Endothelial cell of umbilical vein (primary cell): Measurements from ENCODE around the gene CCR7. TPM values are rescaled to one million over a fixed set of nuclear protein-coding genes. Genes with fewer than 3 reads are reported as not detected.

Source experiments
- BruUV-seq: library from RNA; stranded (reverse); fragments of 400-500 nt; replicated peaks from 2 replicates; lab custom pipeline; 2021; lab: Mats Ljungman, UMichigan
- CTCF ChIA-PET: fragments of 300-600, 350-600 bp; sonication (Branson Sonifier 250); formaldehyde crosslinking; loops from one replicate; lab custom pipeline; 2021; ENCODE audit warnings: antibody characterized with exemption, inconsistent platforms; lab: Charles Lee
- POLR2A ChIA-PET: fragments of 300-600, 350-600 bp; sonication (Branson Sonifier 250); formaldehyde crosslinking; loops from one replicate; lab custom pipeline; 2021; ENCODE audit warnings: antibody characterized with exemption, inconsistent platforms; lab: Charles Lee
- DNase-seq: peaks from one replicate; pipeline ENCODE4 v3.0.0-alpha.2; 2011; ENCODE audit warnings: low read depth, low spot score
- FAIRE-seq: peaks from 2 replicates; lab custom pipeline; 2011; peaks lifted over from hg19 to GRCh38; lab: Jason Lieb, UNC
- H2AFZ ChIP-seq: 2 replicates; pipeline ENCODE4 v1.6.0; 2012; ENCODE audit warnings: low read depth, low read length, control low read depth, inconsistent platforms
- H3K27ac ChIP-seq: 2 replicates; pipeline ENCODE4 v1.5.1; 2011; ENCODE audit warnings: low read depth, mild to moderate bottlenecking, control low read depth, low read length, moderate library complexity; ENCODE audit not compliant: insufficient read depth
- H3K27me3 ChIP-seq, 2 experiments: 2 replicates each; pipeline versions ENCODE4 v1.6.0 to v1.6.1; 2011; ENCODE audit warnings: low read length in 2 of 2, mixed read lengths in 1 of 2; ENCODE audit not compliant: control insufficient read depth in 2 of 2, insufficient read depth in 2 of 2
- H3K36me3 ChIP-seq, 2 experiments: 2 replicates in 1 of 2; 3 replicates in 1 of 2; pipeline ENCODE4 v1.5.1; 2011; ENCODE audit warnings: low read length in 2 of 2, mild to moderate bottlenecking in 1 of 2, moderate library complexity in 1 of 2; ENCODE audit not compliant: control insufficient read depth in 2 of 2, insufficient read depth in 2 of 2; ENCODE audit errors: extremely low read depth in 1 of 2
- H3K4me1 ChIP-seq: 3 replicates; pipeline ENCODE4 v1.5.1; 2011; ENCODE audit warnings: mild to moderate bottlenecking, low read length; ENCODE audit not compliant: control insufficient read depth, insufficient read depth; ENCODE audit errors: extremely low read depth
- H3K4me2 ChIP-seq: 2 replicates; pipeline ENCODE4 v1.6.1; 2011; ENCODE audit warnings: low read length, control low read depth, mixed read lengths; ENCODE audit not compliant: insufficient read depth
- H3K4me3 ChIP-seq, 3 experiments: fragments of 200-600 bp in 1 of 3; sonication (generic), shearing (Covaris generic) in 1 of 3; replicated peaks in 1 of 3; 2 replicates each; pipeline ENCODE4 v1.5.1; 2011 to 2016; ENCODE audit warnings: control low read depth in 3 of 3, low read length in 3 of 3, mild to moderate bottlenecking in 2 of 3, inconsistent platforms in 1 of 3, low read depth in 1 of 3, moderate library complexity in 1 of 3; ENCODE audit not compliant: insufficient read depth in 1 of 3
- H3K79me2 ChIP-seq: 2 replicates; pipeline ENCODE4 v1.6.0; 2012; ENCODE audit warnings: low read length, inconsistent platforms; ENCODE audit not compliant: control insufficient read depth, insufficient read depth
- H3K9ac ChIP-seq: replicated peaks from 2 replicates; pipeline ENCODE3; 2011; ENCODE audit warnings: low read length, control low read depth; ENCODE audit not compliant: insufficient read depth; ENCODE audit errors: extremely low read depth
- H3K9me1 ChIP-seq: replicated peaks from 3 replicates; pipeline ENCODE4 v1.6.0; 2011; ENCODE audit warnings: mild to moderate bottlenecking, low read length; ENCODE audit not compliant: control insufficient read depth, insufficient read depth; ENCODE audit errors: extremely low read depth
- H3K9me3 ChIP-seq: replicated peaks from 2 replicates; pipeline ENCODE4 v1.5.1; 2012; ENCODE audit warnings: low read length, inconsistent platforms; ENCODE audit not compliant: control insufficient read depth, insufficient read depth
- H4K20me1 ChIP-seq: replicated peaks from 2 replicates; pipeline ENCODE3; 2011; ENCODE audit warnings: mild to moderate bottlenecking, low read length; ENCODE audit not compliant: control insufficient read depth, insufficient read depth; ENCODE audit errors: extremely low read depth
- CTCF ChIP-seq, 2 donors: IDR thresholded peaks; 1 replicate in 1 of 2; 2 replicates in 1 of 2; pipeline ENCODE4 v1.5.1; 2011; ENCODE audit warnings: low read length in 2 of 2, mild to moderate bottlenecking in 2 of 2, moderate library complexity in 2 of 2, control low read depth in 1 of 2, inconsistent platforms in 1 of 2, low read depth in 1 of 2; ENCODE audit not compliant: insufficient read depth in 1 of 2; ENCODE audit errors: extremely low read depth in 1 of 2
- EZH2 ChIP-seq: IDR thresholded peaks from 2 replicates; pipeline ENCODE4 v1.6.1; 2012; ENCODE audit warnings: borderline replicate concordance, low read depth, mild to moderate bottlenecking, moderate library complexity, low read length, inconsistent platforms; ENCODE audit not compliant: severe bottlenecking
- FOS ChIP-seq: IDR thresholded peaks from 2 replicates; pipeline ENCODE4 v1.6.1; 2011; ENCODE audit warnings: mild to moderate bottlenecking, low read length, moderate library complexity, borderline replicate concordance; ENCODE audit not compliant: insufficient read depth
- GATA2 ChIP-seq: IDR thresholded peaks from 2 replicates; pipeline ENCODE4 v1.7.0; 2011; ENCODE audit warnings: low read depth, mild to moderate bottlenecking, moderate library complexity, mixed read lengths, low read length; ENCODE audit not compliant: insufficient read length, insufficient read depth
- JUN ChIP-seq: IDR thresholded peaks from 2 replicates; pipeline ENCODE4 v1.6.1; 2011; ENCODE audit warnings: borderline replicate concordance, low read depth; ENCODE audit not compliant: insufficient read length, insufficient read depth
- MAX ChIP-seq: IDR thresholded peaks from 2 replicates; pipeline ENCODE4 v1.6.1; 2011; ENCODE audit not compliant: insufficient read depth, insufficient read length
- MYC ChIP-seq: IDR thresholded peaks from one replicate; pipeline ENCODE4 v1.6.1; 2011; ENCODE audit warnings: mild to moderate bottlenecking, low read depth, low read length
- POLR2A ChIP-seq: IDR thresholded peaks from 2 replicates; pipeline ENCODE4 v1.6.1; 2012; ENCODE audit warnings: low read depth, mild to moderate bottlenecking, control low read depth, low read length
- POLR2AphosphoS5 ChIP-seq: IDR thresholded peaks from 2 replicates; pipeline ENCODE4 v1.6.1; 2012; ENCODE audit warnings: low read depth, mild to moderate bottlenecking, control low read depth, low read length, moderate library complexity; ENCODE audit not compliant: insufficient read depth
- dilution Hi-C: fragments of 300-500 bp; cut with MboI; formaldehyde crosslinking; loops from one replicate; pipeline ENCODE4 v1.15.0; 2019; ENCODE audit warnings: low sequenced_read_pairs; ENCODE audit not compliant: extremely low pct_ligation_motif_present
- intact Hi-C: fragments of 100-400 bp; cut with micrococcal nuclease; formaldehyde crosslinking; loops from one replicate; pipeline ENCODE4 v1.10.0; 2022
- polyA plus RNA-seq, 4 experiments: library from polyadenylated mRNA; depleted of rRNA in 3 of 4; stranded (reverse) in 3 of 4; unstranded in 1 of 4; fragments of >200 nt; gene quantifications; 2 replicates each; pipeline versions ENCODE4 v1.2.1 to v1.2.3, GENCODE V29; 2011 to 2012; ENCODE audit warnings: missing spikeins in 1 of 4
- total RNA-seq: library from RNA; stranded (reverse); gene quantifications from 2 replicates; pipeline ENCODE4 v1.2.3, GENCODE V29; 2021

The CCR7 gene
- total and polyA plus RNA-seq, 2 donors (not counting 3 experiments of a cell fraction or from before 2014, with no cell fraction given), result 0.18 TPM; not detected in 1

- H3K4me1 ChIP-seq, result peaks cover 28% of the 10 kb centered on the region
- H3K9me3 ChIP-seq, result no peaks in the 10 kb centered on the region
- dilution Hi-C loops (no loop called here), intact Hi-C loops (no loop called here)
- H3K36me3 ChIP-seq, result no peaks in the 10 kb centered on the region
- no peak overlapping the region for H2AFZ ChIP-seq
- ChIA-PET CTCF (interaction anchor here (1.6 to 12.3 kb wide), 2 partner anchors 17 to 78 kb away, joined by 11 to 304 read pairs; no protein-coding TSS in a partner anchor), POLR2A (no interaction called here)
- BruUV-seq, result no TSS peak
- DNase-seq (no peak), FAIRE-seq (no peak)
- no peaks in the 10 kb centered on the region for H3K79me2 ChIP-seq
- no peak overlapping the region for H3K4me2 ChIP-seq
- H3K27me3 ChIP-seq, result no peaks in the 10 kb centered on the region
- H3K27ac ChIP-seq, result no peak overlapping the region
- TF ChIP-seq JUN (no peak), EZH2 (no peak), POLR2AphosphoS5 (no peak), MAX (no peak), FOS (no peak), POLR2A (no peak), MYC (no peak), GATA2 (no peak), CTCF (IDR thresholded peaks at IDR 0.05; ENCODE audit: extremely low read depth in 1 of 2, insufficient read depth in 1 of 2, low read depth in 1 of 2, low read length in 2 of 2) (no peak)
- no peak overlapping the region for H3K9ac ChIP-seq
- H3K9me1 ChIP-seq, result no peaks in the 10 kb centered on the region
- no peak overlapping the region for H3K4me3 ChIP-seq
- H4K20me1 ChIP-seq, result no peaks in the 10 kb centered on the region
Measured at GRCh38 chr17:40552806-40553693, 12.2 kb downstream of the CCR7 start.
